Natural killer cell (primary cell): ENCODE measurements around the gene KLHL21. TPM values are rescaled to one million over a fixed set of nuclear protein-coding genes. Genes with fewer than 3 reads are reported as not detected.

Experiments used
- ATAC-seq, 3 donors: fragments of 150-1000 bp in 2 of 3; fragments of 200-7000 bp in 1 of 3; cut with Tn5 transposase; 1 replicate in 1 of 3; 2 replicates in 2 of 3; pipeline ENCODE4 v1.10.0; 2021; ENCODE audit warnings: mild to moderate bottlenecking in 2 of 3, moderate library complexity in 2 of 3
- DNase-seq, 2 donors: peaks; one replicate each; pipeline versions ENCODE4 v3.0.0 to v3.0.0-alpha.2; 2013 to 2021; ENCODE audit warnings: mixed read lengths in 1 of 2
- H3K27ac ChIP-seq: one replicate; pipeline ENCODE4 v1.5.1; 2013; ENCODE audit warnings: mild to moderate bottlenecking, low read length
- H3K27me3 ChIP-seq: one replicate; pipeline ENCODE4 v1.6.1; 2013; ENCODE audit warnings: low read length; ENCODE audit not compliant: control insufficient read depth, insufficient read depth
- H3K36me3 ChIP-seq: one replicate; pipeline ENCODE4 v1.6.1; 2013; ENCODE audit warnings: low read length; ENCODE audit not compliant: control insufficient read depth, insufficient read depth
- H3K4me1 ChIP-seq: one replicate; pipeline ENCODE4 v1.6.1; 2013; ENCODE audit warnings: low read length; ENCODE audit not compliant: control insufficient read depth, insufficient read depth
- H3K4me3 ChIP-seq: one replicate; pipeline ENCODE4 v1.5.1; 2013; ENCODE audit warnings: low read length
- H3K9me3 ChIP-seq: one replicate; pipeline ENCODE4 v1.6.1; 2013; ENCODE audit warnings: low read length; ENCODE audit not compliant: control insufficient read depth, insufficient read depth
- H3K27ac Mint-ChIP-seq, 2 donors: one replicate each; pipeline ENCODE4 v1.8.0; 2022; ENCODE audit warnings: mild to moderate bottlenecking in 2 of 2, mixed read lengths in 2 of 2, moderate library complexity in 1 of 2
- H3K27me3 Mint-ChIP-seq, 2 donors: one replicate each; pipeline ENCODE4 v1.8.0; 2022; ENCODE audit warnings: low read depth in 2 of 2, mixed read lengths in 2 of 2
- H3K36me3 Mint-ChIP-seq: one replicate; pipeline ENCODE4 v1.8.0; 2022; ENCODE audit warnings: mixed read lengths
- H3K4me1 Mint-ChIP-seq, 2 donors: one replicate each; pipeline ENCODE4 v1.8.0; 2022; ENCODE audit warnings: mixed read lengths in 2 of 2
- H3K4me3 Mint-ChIP-seq: one replicate; pipeline ENCODE4 v1.8.0; 2022; ENCODE audit warnings: mild to moderate bottlenecking, moderate library complexity, mixed read lengths
- H3K9me3 Mint-ChIP-seq, 2 donors: one replicate each; pipeline ENCODE4 v1.8.0; 2022; ENCODE audit warnings: mixed read lengths in 2 of 2
- CTCF ChIP-seq: fragments of 200-600 bp; IDR thresholded peaks from one replicate; pipeline ENCODE4 v1.8.0; 2022; ENCODE audit warnings: antibody characterized with exemption
- WGBS: methylation state at CpG from one replicate; pipeline ENCODE4 v1.1.7; 2013; ENCODE audit warnings: missing lambda C conversion rate; ENCODE audit not compliant: insufficient coverage; 5-methylcytosine and 5-hydroxymethylcytosine counted together
- intact Hi-C: fragments of 100-400 bp; cut with micrococcal nuclease; formaldehyde crosslinking; loops from one replicate; pipeline ENCODE4 v1.14.2; 2022
- total RNA-seq, 4 donors: library from RNA; stranded (reverse); fragments of 120-200 nt in 1 of 4; gene quantifications; one replicate each; pipeline versions ENCODE4 v1.2.3 to v1.2.4, GENCODE V29; 2013 to 2022

KLHL21 gene
- total RNA-seq, 3 donors from 2014 or later (not counting 1 experiment from before 2014, with no cell fraction given) = 23.5 to 37.8 (median 28.9) TPM

GRCh38 chr1:6619045-6619444 lies 16.4 kb upstream of the KLHL21 start:
- peaks cover 7% of the 10 kb centered on the region for H3K4me1 ChIP-seq
- Mint-ChIP-seq H3K27me3 (no peaks in the 10 kb centered on the region), H3K36me3 (no peaks in the 10 kb centered on the region), H3K4me3 (no peak overlapping the region), H3K4me1 (peaks cover 0 to 7% of the 10 kb centered on the region in 2 donors), H3K9me3 (no peaks in the 10 kb centered on the region), H3K27ac (no peak overlapping the region)
- DNase-seq (no peak), ATAC-seq (no peak)
- TF ChIP-seq CTCF = no peak
- H3K27me3 ChIP-seq = no peaks in the 10 kb centered on the region
- H3K4me3 ChIP-seq = no peak overlapping the region
- intact Hi-C loops = no loop called here
- H3K9me3 ChIP-seq = no peaks in the 10 kb centered on the region
- 96% methylated on average over 4 of the region's 4 CpGs for WGBS
- H3K36me3 ChIP-seq = peaks cover 9% of the 10 kb centered on the region
- no peak overlapping the region for H3K27ac ChIP-seq

- H3K4me3 ChIP-seq = peak overlapping the region; percentile 34
- Mint-ChIP-seq H3K27me3 (no peaks in the 10 kb centered on the region), H3K4me1 (peaks cover 7 to 14% of the 10 kb centered on the region in 2 donors), H3K9me3 (no peaks in the 10 kb centered on the region), H3K36me3 (no peaks in the 10 kb centered on the region), H3K27ac (peak overlapping the region in 1 of 2 donors; percentile 41), H3K4me3 (peak overlapping the region; percentile 81)
- intact Hi-C loops = no loop called here
- no peaks in the 10 kb centered on the region for H3K27me3 ChIP-seq
- no peaks in the 10 kb centered on the region for H3K9me3 ChIP-seq
- peaks cover 17% of the 10 kb centered on the region for H3K4me1 ChIP-seq
- H3K27ac ChIP-seq = no peak overlapping the region
- peaks cover 3% of the 10 kb centered on the region for H3K36me3 ChIP-seq
- TF ChIP-seq CTCF = no peak
- DNase-seq (peak; percentile 28 to 30), ATAC-seq (no peak)
- WGBS = 5% methylated on average over 82 of the region's 82 CpGs
Measured at GRCh38 chr1:6614929-6615785, 12.5 kb upstream of the KLHL21 start.

- no peaks in the 10 kb centered on the region for H3K27me3 ChIP-seq
- peaks cover 7 to 14% of the 10 kb centered on the region in 2 donors for H3K4me1 Mint-ChIP-seq
- H3K9me3 ChIP-seq = no peaks in the 10 kb centered on the region
- H3K27ac Mint-ChIP-seq = no peak overlapping the region
- peak; percentile 43 to 65 for DNase-seq
- no peak for TF ChIP-seq CTCF
- no peak overlapping the region for H3K27ac ChIP-seq
- H3K4me3 Mint-ChIP-seq = peak overlapping the region; percentile 81
- peaks cover 17% of the 10 kb centered on the region for H3K4me1 ChIP-seq
- peak overlapping the region; percentile 34 for H3K4me3 ChIP-seq
- WGBS = under 1% methylated on average over 97 of the region's 117 CpGs
- no peaks in the 10 kb centered on the region for H3K36me3 Mint-ChIP-seq
- H3K9me3 Mint-ChIP-seq = no peaks in the 10 kb centered on the region
- no peaks in the 10 kb centered on the region for H3K36me3 ChIP-seq
- ATAC-seq = peak in 1 of 3 donors; percentile 5
- intact Hi-C loops = no loop called here
- no peaks in the 10 kb centered on the region for H3K27me3 Mint-ChIP-seq
Measured at GRCh38 chr1:6614019-6614928, 11.6 kb upstream of the KLHL21 start.
